SK-N-SH treated with all-trans-retinoic acid at 6 μM for 48 hours (cell line): ENCODE data around the gene ABHD8.

Experiments
- ATAC-seq: fragments of 200-7000 bp; cut with Tn5 transposase; 3 replicates; pipeline ENCODE4 v1.9.1; 2020; ENCODE audit warnings: mild to moderate bottlenecking, moderate library complexity
- ARNTL ChIP-seq: fragments of 450-650 bp; formaldehyde crosslinking; IDR thresholded peaks from 2 replicates; pipeline ENCODE4 v1.5.0; 2020; ENCODE audit warnings: low read depth, mild to moderate bottlenecking, moderate library complexity, borderline replicate concordance
- BACH2 ChIP-seq: fragments of 250-450 bp; sonication (Bioruptor Pico); IDR thresholded peaks from 2 replicates; pipeline ENCODE4 v1.9.0; 2021; ENCODE audit warnings: mild to moderate bottlenecking, borderline replicate concordance
- CREB5 ChIP-seq: fragments of 250-450 bp; sonication (Bioruptor Pico); IDR thresholded peaks from 2 replicates; pipeline ENCODE4 v1.5.1; 2020; ENCODE audit warnings: low read depth, mild to moderate bottlenecking, moderate library complexity
- CSDC2 ChIP-seq: fragments of 250-450 bp; sonication (Bioruptor Pico); IDR thresholded peaks from 2 replicates; pipeline ENCODE4 v1.5.0; 2020; ENCODE audit warnings: mild to moderate bottlenecking, moderate library complexity
- CSRNP3 ChIP-seq: fragments of 250-450 bp; sonication (Bioruptor Pico); IDR thresholded peaks from 2 replicates; pipeline ENCODE4 v1.5.1; 2021; ENCODE audit warnings: mild to moderate bottlenecking, moderate library complexity
- ESRRG ChIP-seq: fragments of 250-450 bp; sonication (Bioruptor Pico); IDR thresholded peaks from 2 replicates; pipeline ENCODE4 v1.6.1; 2021; ENCODE audit warnings: mild to moderate bottlenecking
- GLIS3 ChIP-seq: fragments of 250-450 bp; sonication (Bioruptor Pico); IDR thresholded peaks from 2 replicates; pipeline ENCODE4 v1.5.0; 2020; ENCODE audit warnings: mild to moderate bottlenecking, moderate library complexity
- ISL1 ChIP-seq: fragments of 250-450 bp; sonication (Bioruptor Pico); IDR thresholded peaks from 2 replicates; pipeline ENCODE4 v2.1.2; 2022; ENCODE audit warnings: mild to moderate bottlenecking, moderate library complexity
- OSR1 ChIP-seq: fragments of 250-450 bp; sonication (Bioruptor Pico); IDR thresholded peaks from 2 replicates; pipeline ENCODE4 v1.8.0; 2022; ENCODE audit warnings: moderate library complexity, mild to moderate bottlenecking, inconsistent platforms
- PATZ1 ChIP-seq: fragments of 250-450 bp; sonication (Bioruptor Pico); IDR thresholded peaks from 2 replicates; pipeline ENCODE4 v1.8.0; 2020; ENCODE audit warnings: mild to moderate bottlenecking, moderate library complexity, borderline replicate concordance
- POU6F1 ChIP-seq: fragments of 250-450 bp; sonication (Bioruptor Pico); IDR thresholded peaks from 2 replicates; pipeline ENCODE4 v1.8.0; 2021; ENCODE audit warnings: low read depth, mild to moderate bottlenecking, moderate library complexity, borderline replicate concordance
- RARB ChIP-seq: fragments of 250-450 bp; sonication (Bioruptor Pico); IDR thresholded peaks from 2 replicates; pipeline ENCODE4 v1.8.0; 2021; ENCODE audit warnings: mild to moderate bottlenecking, moderate library complexity
- SNAI2 ChIP-seq: fragments of 250-450 bp; sonication (Bioruptor Pico); IDR thresholded peaks from 2 replicates; pipeline ENCODE4 v1.5.0; 2020; ENCODE audit warnings: mild to moderate bottlenecking, moderate library complexity
- TCF4 ChIP-seq: fragments of 250-450 bp; sonication (Bioruptor Pico); IDR thresholded peaks from 2 replicates; pipeline ENCODE4 v1.8.0; 2021; ENCODE audit warnings: mild to moderate bottlenecking, moderate library complexity, borderline replicate concordance
- TSHZ2 ChIP-seq: fragments of 250-450 bp; sonication (Bioruptor Pico); IDR thresholded peaks from 2 replicates; pipeline ENCODE4 v1.5.0; 2020; ENCODE audit warnings: mild to moderate bottlenecking, moderate library complexity
- ZC3H10 ChIP-seq: fragments of 250-450 bp; sonication (Bioruptor Pico); IDR thresholded peaks from 2 replicates; pipeline ENCODE4 v1.5.1; 2021; ENCODE audit warnings: mild to moderate bottlenecking, moderate library complexity
- ZFP3 ChIP-seq: fragments of 250-450 bp; sonication (Bioruptor Pico); IDR thresholded peaks from 2 replicates; pipeline ENCODE4 v1.5.0; 2020; ENCODE audit warnings: mild to moderate bottlenecking, moderate library complexity
- ZFP30 ChIP-seq: fragments of 450-650 bp; formaldehyde crosslinking; IDR thresholded peaks from 2 replicates; pipeline ENCODE4 v1.5.0; 2022; ENCODE audit warnings: mild to moderate bottlenecking, moderate library complexity
- ZNF70 ChIP-seq: fragments of 450-650 bp; formaldehyde crosslinking; IDR thresholded peaks from 2 replicates; pipeline ENCODE4 v1.5.0; 2020; ENCODE audit warnings: mild to moderate bottlenecking, moderate library complexity
- ZNF8 ChIP-seq: fragments of 450-650 bp; formaldehyde crosslinking; IDR thresholded peaks from 2 replicates; pipeline ENCODE4 v1.5.0; 2020; ENCODE audit warnings: mild to moderate bottlenecking, moderate library complexity

The ABHD8 gene

GRCh38 chr19:17325133-17325532, 21.9 kb upstream of the ABHD8 start:
- no peak for ATAC-seq

GRCh38 chr19:17324357-17325114, 21.3 kb upstream of the ABHD8 start:
- ATAC-seq, result no peak
- TF ChIP-seq TCF4 (CRISPR knock-in tag) (no peak), ESRRG (CRISPR knock-in tag) (no peak), POU6F1 (no peak), ZNF70 (CRISPR knock-in tag) (no peak), OSR1 (no peak), GLIS3 (CRISPR knock-in tag) (no peak), CSDC2 (CRISPR knock-in tag) (no peak), ZC3H10 (no peak), ZFP30 (CRISPR knock-in tag) (no peak), SNAI2 (no peak), ZFP3 (no peak), CSRNP3 (CRISPR knock-in tag) (no peak), BACH2 (CRISPR knock-in tag) (no peak), PATZ1 (CRISPR knock-in tag) (no peak), CREB5 (CRISPR knock-in tag) (no peak)

More at GRCh38 chr19:17325133-17325532, 21.9 kb upstream of the ABHD8 start:
- TF ChIP-seq ARNTL (CRISPR knock-in tag) (no peak), SNAI2 (no peak), RARB (CRISPR knock-in tag) (no peak), ZNF8 (no peak), BACH2 (CRISPR knock-in tag) (no peak), ISL1 (CRISPR knock-in tag) (no peak), TSHZ2 (CRISPR knock-in tag) (no peak), ZFP30 (CRISPR knock-in tag) (no peak), TCF4 (CRISPR knock-in tag) (no peak), CSRNP3 (CRISPR knock-in tag) (no peak), POU6F1 (no peak), OSR1 (no peak)
